Uterus (tissue), 2 donors: ENCODE measurements around the gene DSC3.

Experiments
- CTCF ChIP-seq, 4 experiments: fragments of 200-600 bp in 2 of 4; fragments of 450-650 bp in 2 of 4; sonication (generic) in 2 of 4; IDR thresholded peaks; one replicate each; pipeline ENCODE4 v1.5.1; 2016 to 2019; ENCODE audit warnings: antibody characterized with exemption in 4 of 4, mild to moderate bottlenecking in 2 of 4, moderate library complexity in 1 of 4
- POLR2A ChIP-seq, 2 donors: fragments of 450-650 bp; IDR thresholded peaks; one replicate each; pipeline ENCODE4 v1.6.1; 2016; ENCODE audit warnings: antibody characterized with exemption in 2 of 2, mild to moderate bottlenecking in 1 of 2, moderate library complexity in 1 of 2

GRCh38 chr18:31057917-31058316 lies 15.4 kb upstream of the DSC3 start:
- TF ChIP-seq CTCF (IDR thresholded peaks at IDR 0.05) (no peak), POLR2A (IDR thresholded peaks at IDR 0.05) (no peak)
